HFFc6 (cell line): Measurements from ENCODE around the gene DTNB. TPM values are rescaled to one million over a fixed set of nuclear protein-coding genes. Genes with fewer than 3 reads are reported as not detected.

ENCODE experiments used
- DNase-seq: peaks from one replicate; pipeline ENCODE4 v3.0.0-alpha.2; 2018
- H3K27ac Mint-ChIP-seq: 2 replicates; pipeline ENCODE4 v1.8.0; 2020; ENCODE audit warnings: mild to moderate bottlenecking, mixed read lengths
- H3K27me3 Mint-ChIP-seq: 2 replicates; pipeline ENCODE4 v1.8.0; 2021; ENCODE audit warnings: mild to moderate bottlenecking, moderate library complexity, mixed read lengths; ENCODE audit not compliant: insufficient read depth
- H3K36me3 Mint-ChIP-seq: 2 replicates; pipeline ENCODE4 v1.8.0; 2021; ENCODE audit warnings: low read depth, mixed read lengths
- H3K4me1 Mint-ChIP-seq: 2 replicates; pipeline ENCODE4 v1.8.0; 2020; ENCODE audit warnings: low read depth, mixed read lengths
- H3K4me3 Mint-ChIP-seq: 2 replicates; pipeline ENCODE4 v1.8.0; 2020; ENCODE audit warnings: mild to moderate bottlenecking, moderate library complexity, mixed read lengths
- H3K9me3 Mint-ChIP-seq: 2 replicates; pipeline ENCODE4 v1.8.0; 2020; ENCODE audit warnings: mild to moderate bottlenecking, mixed read lengths
- total RNA-seq, 6 experiments: library from RNA; stranded (reverse); fragmentation: NEBNext Ultra II Directional; extraction: Animal tissue kit (Norgen Biotek cat#: 25700); gene quantifications; 2 replicates in 1 of 6; 3 replicates in 5 of 6; pipeline ENCODE4 v1.2.3, GENCODE V29; 2021
- TF ChIP-seq, protein P1 (sequence below): fragments of 200-600 bp; sonication (generic); IDR thresholded peaks from 2 replicates; pipeline ENCODE4 v1.5.0; 2021; ENCODE audit warnings: antibody characterized with exemption, mild to moderate bottlenecking

Gene DTNB
- total RNA-seq, 6 experiments from 2014 or later = 4.2 to 6.2 (median 4.7) TPM

DNA sequence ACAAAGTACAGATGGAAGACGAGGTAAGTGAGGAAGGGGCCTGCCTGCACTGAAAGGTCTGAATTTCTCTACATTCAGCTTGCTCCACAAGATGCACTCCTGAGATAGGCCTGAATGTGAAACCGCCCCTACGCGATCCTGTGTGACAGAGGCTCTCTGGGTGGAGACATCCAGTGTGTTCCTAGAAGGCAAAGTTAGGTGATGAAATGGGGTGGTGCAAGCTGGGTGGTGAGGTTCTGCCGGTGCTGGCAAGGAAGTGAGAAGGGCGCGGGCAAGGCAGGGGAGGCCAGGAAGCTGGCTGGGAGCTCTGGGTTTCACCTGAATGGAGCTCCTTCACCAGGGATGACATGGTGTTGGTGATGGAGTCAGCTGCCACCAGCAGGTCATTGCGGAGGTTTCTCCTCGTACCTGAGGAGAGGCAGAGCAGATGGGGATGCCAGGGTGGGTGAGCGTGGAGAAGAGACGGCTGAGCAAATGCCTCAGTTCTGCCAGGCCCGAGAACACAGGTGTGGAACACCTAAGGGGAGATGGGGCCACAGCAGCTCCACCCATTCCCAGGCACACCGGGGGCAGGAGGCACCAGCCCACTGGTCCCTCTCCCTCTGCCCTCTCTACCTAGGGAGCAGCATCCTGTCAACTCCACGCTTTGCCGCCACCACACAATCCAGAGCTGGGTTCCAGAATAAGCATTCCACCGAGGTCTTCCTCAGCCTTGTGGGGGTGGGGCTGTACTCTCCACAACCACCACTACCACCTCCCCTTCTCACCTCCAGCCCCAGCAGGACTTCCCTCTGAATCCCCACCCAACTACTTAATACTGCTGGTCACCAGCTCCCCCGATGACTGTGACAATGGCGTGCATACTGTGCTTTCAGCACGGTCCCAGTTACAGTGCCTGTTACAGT, 286.2 kb downstream of the DTNB start:
- Mint-ChIP-seq H3K27me3 (peaks cover 28% of the 10 kb centered on the region), H3K4me1 (no peaks in the 10 kb centered on the region), H3K27ac (no peak overlapping the region), H3K9me3 (no peaks in the 10 kb centered on the region), H3K36me3 (no peaks in the 10 kb centered on the region), H3K4me3 (no peak overlapping the region)
- no peak for DNase-seq
- TF ChIP-seq, protein P1, sequence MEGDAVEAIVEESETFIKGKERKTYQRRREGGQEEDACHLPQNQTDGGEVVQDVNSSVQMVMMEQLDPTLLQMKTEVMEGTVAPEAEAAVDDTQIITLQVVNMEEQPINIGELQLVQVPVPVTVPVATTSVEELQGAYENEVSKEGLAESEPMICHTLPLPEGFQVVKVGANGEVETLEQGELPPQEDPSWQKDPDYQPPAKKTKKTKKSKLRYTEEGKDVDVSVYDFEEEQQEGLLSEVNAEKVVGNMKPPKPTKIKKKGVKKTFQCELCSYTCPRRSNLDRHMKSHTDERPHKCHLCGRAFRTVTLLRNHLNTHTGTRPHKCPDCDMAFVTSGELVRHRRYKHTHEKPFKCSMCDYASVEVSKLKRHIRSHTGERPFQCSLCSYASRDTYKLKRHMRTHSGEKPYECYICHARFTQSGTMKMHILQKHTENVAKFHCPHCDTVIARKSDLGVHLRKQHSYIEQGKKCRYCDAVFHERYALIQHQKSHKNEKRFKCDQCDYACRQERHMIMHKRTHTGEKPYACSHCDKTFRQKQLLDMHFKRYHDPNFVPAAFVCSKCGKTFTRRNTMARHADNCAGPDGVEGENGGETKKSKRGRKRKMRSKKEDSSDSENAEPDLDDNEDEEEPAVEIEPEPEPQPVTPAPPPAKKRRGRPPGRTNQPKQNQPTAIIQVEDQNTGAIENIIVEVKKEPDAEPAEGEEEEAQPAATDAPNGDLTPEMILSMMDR = no peak

DNA sequence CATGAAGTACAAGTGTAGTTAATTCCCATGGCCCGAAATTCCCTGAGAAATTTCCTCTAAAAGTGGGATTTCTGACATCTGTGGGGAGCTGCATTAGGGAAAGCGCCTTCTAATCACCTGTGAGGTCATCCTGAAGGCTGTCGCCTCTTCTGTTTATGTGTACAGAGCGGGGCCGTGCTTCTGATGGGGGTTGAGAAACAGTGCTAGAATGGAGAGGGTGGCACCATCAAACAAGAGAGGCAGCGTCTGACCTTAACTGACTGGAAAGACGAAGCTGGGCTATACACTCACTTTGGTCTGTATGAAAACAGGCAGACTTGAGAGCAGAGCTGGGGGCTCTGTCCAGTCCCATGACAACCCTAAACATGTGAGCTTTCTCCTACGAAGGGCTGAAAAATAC, 287.5 kb downstream of the DTNB start:
- no peak overlapping the region for H3K4me3 Mint-ChIP-seq
- DNase-seq = no peak
- no peaks in the 10 kb centered on the region for H3K4me1 Mint-ChIP-seq
- no peak overlapping the region for H3K27ac Mint-ChIP-seq
- H3K9me3 Mint-ChIP-seq = no peaks in the 10 kb centered on the region
- H3K36me3 Mint-ChIP-seq = no peaks in the 10 kb centered on the region
- H3K27me3 Mint-ChIP-seq = peaks cover 28% of the 10 kb centered on the region
- TF ChIP-seq, protein P1 = no peak

DNA sequence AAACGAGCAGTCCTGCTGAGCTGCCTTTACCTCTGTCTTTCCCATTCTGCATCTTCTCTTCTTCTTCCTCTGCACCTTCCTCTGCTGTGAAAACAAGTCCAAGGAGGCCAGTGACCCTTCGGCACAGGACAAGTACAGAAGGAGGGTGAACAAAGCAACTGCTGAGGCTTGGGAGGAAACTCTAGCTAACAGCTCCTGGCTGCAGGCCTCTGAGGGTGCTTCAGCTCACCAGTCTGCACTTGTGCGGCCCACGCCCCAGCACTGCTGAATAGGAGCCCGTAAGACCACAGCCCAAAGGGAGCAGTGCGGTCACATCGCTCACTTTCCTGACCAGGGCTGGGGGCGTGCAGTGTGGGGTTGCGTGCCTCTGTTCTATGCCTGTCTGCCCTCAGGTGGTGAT, 289.6 kb downstream of the DTNB start:
- Mint-ChIP-seq H3K36me3 (no peaks in the 10 kb centered on the region), H3K4me1 (peaks cover under 1% of the 10 kb centered on the region), H3K27me3 (peaks cover 27% of the 10 kb centered on the region), H3K27ac (no peak overlapping the region), H3K9me3 (no peaks in the 10 kb centered on the region), H3K4me3 (no peak overlapping the region)
- DNase-seq = no peak
- TF ChIP-seq, protein P1 = no peak

DNA sequence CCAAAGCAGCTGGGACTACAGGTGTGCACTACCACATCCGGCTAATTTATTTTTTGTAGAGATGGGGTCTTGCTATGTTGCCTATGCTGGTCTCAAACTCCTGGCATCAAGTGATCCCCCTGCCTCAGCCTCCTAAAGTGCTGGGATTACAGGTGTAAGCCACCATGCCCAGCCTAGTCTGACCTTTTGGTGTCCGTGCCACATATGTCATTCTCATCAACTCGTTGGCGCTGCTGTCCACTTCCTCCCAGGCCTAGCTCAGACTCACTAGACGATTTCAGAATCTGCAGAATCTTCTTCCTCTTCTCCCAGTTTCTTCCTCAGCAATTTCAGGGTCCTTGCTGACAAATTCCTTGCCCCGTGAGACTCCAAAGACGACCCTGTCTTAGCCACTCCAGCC, 291.9 kb downstream of the DTNB start:
- no peak for DNase-seq
- no peak overlapping the region for H3K27ac Mint-ChIP-seq
- H3K4me1 Mint-ChIP-seq = peaks cover 12% of the 10 kb centered on the region

DNA sequence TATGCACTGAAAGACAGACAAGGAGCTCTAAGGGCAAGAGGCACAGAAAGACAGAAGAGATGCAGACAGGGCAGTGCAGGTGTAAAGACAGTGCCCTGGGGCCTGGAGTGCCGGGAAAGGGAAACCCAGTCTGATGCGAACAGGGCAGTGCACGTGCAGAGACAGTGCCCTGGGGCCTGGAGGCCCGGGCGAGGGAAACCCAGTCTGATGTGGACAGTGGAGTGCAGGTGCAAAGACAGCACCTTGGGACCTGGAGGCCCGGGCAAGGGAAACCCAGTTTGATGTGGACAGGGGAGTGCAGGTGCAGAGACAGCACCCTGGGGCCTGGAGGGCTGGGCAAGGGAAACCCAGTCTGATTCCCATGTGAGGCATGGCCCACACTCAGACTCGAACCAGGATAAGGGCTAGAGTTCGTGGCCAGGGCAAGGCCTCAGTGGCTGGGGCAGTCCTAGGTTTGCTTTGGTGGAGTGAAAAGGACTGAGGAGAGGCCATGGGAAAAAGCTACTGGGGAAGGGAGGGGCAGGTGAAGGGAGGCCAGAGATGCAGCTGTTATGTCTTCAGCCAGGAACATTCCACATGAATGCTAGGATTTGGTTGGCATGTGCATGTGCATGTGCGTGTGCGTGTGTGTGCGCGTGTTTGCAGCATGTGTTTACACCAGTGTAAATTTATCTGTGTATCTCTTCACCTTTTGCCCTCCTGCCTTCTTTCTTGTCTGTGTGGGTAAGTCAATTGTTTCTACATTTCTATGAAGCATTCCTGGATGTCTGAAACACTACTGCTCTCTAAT, 292.6 kb downstream of the DTNB start:
- Mint-ChIP-seq H3K4me3 (no peak overlapping the region), H3K9me3 (no peaks in the 10 kb centered on the region), H3K4me1 (peaks cover 16% of the 10 kb centered on the region), H3K36me3 (no peaks in the 10 kb centered on the region), H3K27ac (no peak overlapping the region), H3K27me3 (peaks cover 18% of the 10 kb centered on the region)
- no peak for DNase-seq
- TF ChIP-seq, protein P1 = no peak

More for the DNA sequence above, 291.9 kb downstream of the DTNB start:
- TF ChIP-seq, protein P1 = no peak
- H3K4me3 Mint-ChIP-seq = no peak overlapping the region
- peaks cover 21% of the 10 kb centered on the region for H3K27me3 Mint-ChIP-seq
- H3K9me3 Mint-ChIP-seq = no peaks in the 10 kb centered on the region
- H3K36me3 Mint-ChIP-seq = no peaks in the 10 kb centered on the region
